Endothelial cell of umbilical vein (primary cell): ENCODE data around the gene GRID2. TPM values are rescaled to one million over a fixed set of nuclear protein-coding genes. Genes with fewer than 3 reads are reported as not detected.

Source experiments
- BruUV-seq: library from RNA; stranded (reverse); fragments of 400-500 nt; replicated peaks from 2 replicates; lab custom pipeline; 2021; lab: Mats Ljungman, UMichigan
- CTCF ChIA-PET: fragments of 300-600, 350-600 bp; sonication (Branson Sonifier 250); formaldehyde crosslinking; loops from one replicate; lab custom pipeline; 2021; ENCODE audit warnings: antibody characterized with exemption, inconsistent platforms; lab: Charles Lee
- POLR2A ChIA-PET: fragments of 300-600, 350-600 bp; sonication (Branson Sonifier 250); formaldehyde crosslinking; loops from one replicate; lab custom pipeline; 2021; ENCODE audit warnings: antibody characterized with exemption, inconsistent platforms; lab: Charles Lee
- DNase-seq: peaks from one replicate; pipeline ENCODE4 v3.0.0-alpha.2; 2011; ENCODE audit warnings: low read depth, low spot score
- FAIRE-seq: peaks from 2 replicates; lab custom pipeline; 2011; peaks lifted over from hg19 to GRCh38; lab: Jason Lieb, UNC
- H2AFZ ChIP-seq: 2 replicates; pipeline ENCODE4 v1.6.0; 2012; ENCODE audit warnings: low read depth, low read length, control low read depth, inconsistent platforms
- H3K27ac ChIP-seq: 2 replicates; pipeline ENCODE4 v1.5.1; 2011; ENCODE audit warnings: low read depth, mild to moderate bottlenecking, control low read depth, low read length, moderate library complexity; ENCODE audit not compliant: insufficient read depth
- H3K27me3 ChIP-seq, 2 experiments: 2 replicates each; pipeline versions ENCODE4 v1.6.0 to v1.6.1; 2011; ENCODE audit warnings: low read length in 2 of 2, mixed read lengths in 1 of 2; ENCODE audit not compliant: control insufficient read depth in 2 of 2, insufficient read depth in 2 of 2
- H3K36me3 ChIP-seq, 2 experiments: 2 replicates in 1 of 2; 3 replicates in 1 of 2; pipeline ENCODE4 v1.5.1; 2011; ENCODE audit warnings: low read length in 2 of 2, mild to moderate bottlenecking in 1 of 2, moderate library complexity in 1 of 2; ENCODE audit not compliant: control insufficient read depth in 2 of 2, insufficient read depth in 2 of 2; ENCODE audit errors: extremely low read depth in 1 of 2
- H3K4me1 ChIP-seq: 3 replicates; pipeline ENCODE4 v1.5.1; 2011; ENCODE audit warnings: mild to moderate bottlenecking, low read length; ENCODE audit not compliant: control insufficient read depth, insufficient read depth; ENCODE audit errors: extremely low read depth
- H3K4me2 ChIP-seq: 2 replicates; pipeline ENCODE4 v1.6.1; 2011; ENCODE audit warnings: low read length, control low read depth, mixed read lengths; ENCODE audit not compliant: insufficient read depth
- H3K4me3 ChIP-seq, 3 experiments: fragments of 200-600 bp in 1 of 3; sonication (generic), shearing (Covaris generic) in 1 of 3; replicated peaks in 1 of 3; 2 replicates each; pipeline ENCODE4 v1.5.1; 2011 to 2016; ENCODE audit warnings: control low read depth in 3 of 3, low read length in 3 of 3, mild to moderate bottlenecking in 2 of 3, inconsistent platforms in 1 of 3, low read depth in 1 of 3, moderate library complexity in 1 of 3; ENCODE audit not compliant: insufficient read depth in 1 of 3
- H3K79me2 ChIP-seq: 2 replicates; pipeline ENCODE4 v1.6.0; 2012; ENCODE audit warnings: low read length, inconsistent platforms; ENCODE audit not compliant: control insufficient read depth, insufficient read depth
- H3K9ac ChIP-seq: replicated peaks from 2 replicates; pipeline ENCODE3; 2011; ENCODE audit warnings: low read length, control low read depth; ENCODE audit not compliant: insufficient read depth; ENCODE audit errors: extremely low read depth
- H3K9me1 ChIP-seq: replicated peaks from 3 replicates; pipeline ENCODE4 v1.6.0; 2011; ENCODE audit warnings: mild to moderate bottlenecking, low read length; ENCODE audit not compliant: control insufficient read depth, insufficient read depth; ENCODE audit errors: extremely low read depth
- H3K9me3 ChIP-seq: replicated peaks from 2 replicates; pipeline ENCODE4 v1.5.1; 2012; ENCODE audit warnings: low read length, inconsistent platforms; ENCODE audit not compliant: control insufficient read depth, insufficient read depth
- H4K20me1 ChIP-seq: replicated peaks from 2 replicates; pipeline ENCODE3; 2011; ENCODE audit warnings: mild to moderate bottlenecking, low read length; ENCODE audit not compliant: control insufficient read depth, insufficient read depth; ENCODE audit errors: extremely low read depth
- FOS ChIP-seq: IDR thresholded peaks from 2 replicates; pipeline ENCODE4 v1.6.1; 2011; ENCODE audit warnings: mild to moderate bottlenecking, low read length, moderate library complexity, borderline replicate concordance; ENCODE audit not compliant: insufficient read depth
- GATA2 ChIP-seq: IDR thresholded peaks from 2 replicates; pipeline ENCODE4 v1.7.0; 2011; ENCODE audit warnings: low read depth, mild to moderate bottlenecking, moderate library complexity, mixed read lengths, low read length; ENCODE audit not compliant: insufficient read length, insufficient read depth
- JUN ChIP-seq: IDR thresholded peaks from 2 replicates; pipeline ENCODE4 v1.6.1; 2011; ENCODE audit warnings: borderline replicate concordance, low read depth; ENCODE audit not compliant: insufficient read length, insufficient read depth
- MYC ChIP-seq: IDR thresholded peaks from one replicate; pipeline ENCODE4 v1.6.1; 2011; ENCODE audit warnings: mild to moderate bottlenecking, low read depth, low read length
- POLR2A ChIP-seq: IDR thresholded peaks from 2 replicates; pipeline ENCODE4 v1.6.1; 2012; ENCODE audit warnings: low read depth, mild to moderate bottlenecking, control low read depth, low read length
- dilution Hi-C: fragments of 300-500 bp; cut with MboI; formaldehyde crosslinking; loops from one replicate; pipeline ENCODE4 v1.15.0; 2019; ENCODE audit warnings: low sequenced_read_pairs; ENCODE audit not compliant: extremely low pct_ligation_motif_present
- intact Hi-C: fragments of 100-400 bp; cut with micrococcal nuclease; formaldehyde crosslinking; loops from one replicate; pipeline ENCODE4 v1.10.0; 2022
- polyA plus RNA-seq, 4 experiments: library from polyadenylated mRNA; depleted of rRNA in 3 of 4; stranded (reverse) in 3 of 4; unstranded in 1 of 4; fragments of >200 nt; gene quantifications; 2 replicates each; pipeline versions ENCODE4 v1.2.1 to v1.2.3, GENCODE V29; 2011 to 2012; ENCODE audit warnings: missing spikeins in 1 of 4
- total RNA-seq: library from RNA; stranded (reverse); gene quantifications from 2 replicates; pipeline ENCODE4 v1.2.3, GENCODE V29; 2021
- TF ChIP-seq, protein P1 (sequence below), 2 donors: IDR thresholded peaks; 1 replicate in 1 of 2; 2 replicates in 1 of 2; pipeline ENCODE4 v1.5.1; 2011; ENCODE audit warnings: low read length in 2 of 2, mild to moderate bottlenecking in 2 of 2, moderate library complexity in 2 of 2, control low read depth in 1 of 2, inconsistent platforms in 1 of 2, low read depth in 1 of 2; ENCODE audit not compliant: insufficient read depth in 1 of 2; ENCODE audit errors: extremely low read depth in 1 of 2

GRID2 gene
- total and polyA plus RNA-seq, 2 donors (not counting 3 experiments of a cell fraction or from before 2014, with no cell fraction given), result not detected

DNA sequence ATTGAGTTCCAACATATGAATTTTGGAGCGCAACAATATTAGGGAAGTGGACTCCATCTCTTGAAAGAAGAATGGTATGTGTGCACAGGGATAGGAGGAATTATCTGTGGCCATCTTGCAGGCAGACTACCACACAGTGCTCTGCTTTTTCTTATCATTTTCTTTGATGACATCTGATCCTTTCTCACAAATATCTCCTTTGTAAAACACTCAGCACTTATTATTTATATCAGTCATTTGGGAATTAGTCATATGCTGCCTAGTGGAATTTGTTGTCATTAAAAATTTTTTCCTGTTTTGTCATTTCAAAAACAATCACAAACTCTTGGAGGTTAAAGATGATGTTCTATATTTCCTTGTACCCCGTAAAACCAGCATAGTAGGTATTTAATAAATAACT, 1080.5 kb downstream of the GRID2 start:
- Histone ChIP-seq H3K4me1 (peaks cover 16% of the 10 kb centered on the region), H3K4me2 (peak overlapping the region; percentile 36), H3K36me3 (no peaks in the 10 kb centered on the region), H3K27ac (no peak overlapping the region), H2AFZ (no peak overlapping the region), H3K4me3 (no peak overlapping the region), H3K9ac (no peak overlapping the region), H4K20me1 (no peaks in the 10 kb centered on the region), H3K27me3 (no peaks in the 10 kb centered on the region), H3K9me1 (no peaks in the 10 kb centered on the region), H3K79me2 (no peaks in the 10 kb centered on the region), H3K9me3 (no peaks in the 10 kb centered on the region)
- peak; percentile 32 for DNase-seq
- BruUV-seq, result no TSS peak
- dilution Hi-C loops, result no loop called here
- intact Hi-C loops, result no loop called here
- POLR2A ChIA-PET, result no interaction called here
- TF ChIP-seq GATA2 (peak; percentile 75), FOS (peak; percentile 35), POLR2A (no peak), JUN (no peak)
- TF ChIP-seq, protein P1, sequence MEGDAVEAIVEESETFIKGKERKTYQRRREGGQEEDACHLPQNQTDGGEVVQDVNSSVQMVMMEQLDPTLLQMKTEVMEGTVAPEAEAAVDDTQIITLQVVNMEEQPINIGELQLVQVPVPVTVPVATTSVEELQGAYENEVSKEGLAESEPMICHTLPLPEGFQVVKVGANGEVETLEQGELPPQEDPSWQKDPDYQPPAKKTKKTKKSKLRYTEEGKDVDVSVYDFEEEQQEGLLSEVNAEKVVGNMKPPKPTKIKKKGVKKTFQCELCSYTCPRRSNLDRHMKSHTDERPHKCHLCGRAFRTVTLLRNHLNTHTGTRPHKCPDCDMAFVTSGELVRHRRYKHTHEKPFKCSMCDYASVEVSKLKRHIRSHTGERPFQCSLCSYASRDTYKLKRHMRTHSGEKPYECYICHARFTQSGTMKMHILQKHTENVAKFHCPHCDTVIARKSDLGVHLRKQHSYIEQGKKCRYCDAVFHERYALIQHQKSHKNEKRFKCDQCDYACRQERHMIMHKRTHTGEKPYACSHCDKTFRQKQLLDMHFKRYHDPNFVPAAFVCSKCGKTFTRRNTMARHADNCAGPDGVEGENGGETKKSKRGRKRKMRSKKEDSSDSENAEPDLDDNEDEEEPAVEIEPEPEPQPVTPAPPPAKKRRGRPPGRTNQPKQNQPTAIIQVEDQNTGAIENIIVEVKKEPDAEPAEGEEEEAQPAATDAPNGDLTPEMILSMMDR (IDR thresholded peaks at IDR 0.05; ENCODE audit: extremely low read depth in 1 of 2, insufficient read depth in 1 of 2, low read depth in 1 of 2, low read length in 2 of 2), result no peak
- no peak for FAIRE-seq
- CTCF ChIA-PET, result interaction anchor here (2.3 kb wide), 1 partner anchor 10 kb away, joined by 8 read pairs; no protein-coding TSS in a partner anchor

DNA sequence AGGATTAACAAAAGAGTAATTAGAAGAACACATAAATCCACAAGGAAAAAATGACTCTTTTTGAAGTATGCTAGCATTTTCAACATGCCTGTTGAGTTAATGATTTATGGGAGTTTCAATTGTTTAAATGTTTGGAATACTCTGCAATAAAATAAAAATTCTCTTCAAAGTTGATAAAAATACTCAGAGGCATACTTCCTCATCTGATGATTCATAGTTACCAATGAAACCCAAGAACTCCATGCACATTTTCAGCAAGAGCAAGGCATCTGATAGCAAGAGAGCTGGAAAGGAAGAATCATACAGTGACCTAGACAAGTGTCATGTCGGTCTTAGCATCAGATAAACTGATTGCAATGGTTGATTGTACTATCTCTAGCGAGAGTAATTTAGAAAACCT, 1081.1 kb downstream of the GRID2 start:
- Histone ChIP-seq H3K4me3 (no peak overlapping the region), H3K9me3 (no peaks in the 10 kb centered on the region), H3K27me3 (no peaks in the 10 kb centered on the region), H3K9ac (no peak overlapping the region), H3K27ac (no peak overlapping the region), H2AFZ (no peak overlapping the region), H4K20me1 (no peaks in the 10 kb centered on the region), H3K79me2 (no peaks in the 10 kb centered on the region), H3K36me3 (no peaks in the 10 kb centered on the region), H3K4me2 (peak overlapping the region; percentile 36), H3K4me1 (peaks cover 16% of the 10 kb centered on the region), H3K9me1 (no peaks in the 10 kb centered on the region)
- TF ChIP-seq, protein P1 (IDR thresholded peaks at IDR 0.05; ENCODE audit: extremely low read depth in 1 of 2, insufficient read depth in 1 of 2, low read depth in 1 of 2, low read length in 2 of 2), result no peak
- TF ChIP-seq GATA2 (peak; percentile 85), MYC (no peak), POLR2A (no peak), FOS (peak; percentile 39)
- CTCF ChIA-PET, result interaction anchor here (2.3 kb wide), 1 partner anchor 9 kb away, joined by 8 read pairs; no protein-coding TSS in a partner anchor
- intact Hi-C loops, result no loop called here
- FAIRE-seq, result peak; percentile 74
- dilution Hi-C loops, result no loop called here
- POLR2A ChIA-PET, result no interaction called here
- no TSS peak for BruUV-seq
- DNase-seq, result peak; percentile 49
